ENCODE data around the gene CAPSL.
"Not testable (repeated sequence)": the region's sequence is repeated elsewhere in the genome, so short reads cannot be mapped to it uniquely, and the experiment has no call there.

CAPSL gene

GRCh38 chr5:35856186-35856764 is 82.1 kb downstream of the CAPSL start:
- not testable (repeated sequence) for H3K27me3 Mint-ChIP-seq, DNase-seq, H3K9me3 Mint-ChIP-seq
- Mint-ChIP-seq H3K4me3 (peak overlapping the region; percentile 84), H3K27ac (peak overlapping the region; percentile 99), H3K36me3 (peaks cover 48% of the 10 kb centered on the region), H3K4me1 (peaks cover 69% of the 10 kb centered on the region)
- CTCF ChIA-PET, result interaction anchor here (0.7 to 3.1 kb wide), 10 partner anchors 26 to 80 kb away, joined by 3 to 9 read pairs (median 4); no protein-coding TSS in a partner anchor

- Mint-ChIP-seq H3K27me3 (no peaks in the 10 kb centered on the region), H3K36me3 (peaks cover 37% of the 10 kb centered on the region), H3K9me3 (no peaks in the 10 kb centered on the region), H3K27ac (peak overlapping the region; percentile 99), H3K4me1 (peaks cover 69% of the 10 kb centered on the region), H3K4me3 (peak overlapping the region; percentile 80)
- no peak for DNase-seq
- CTCF ChIA-PET, result interaction anchor here (0.7 to 3.1 kb wide), 6 partner anchors 32 to 74 kb away, joined by 3 to 9 read pairs (median 6); no protein-coding TSS in a partner anchor
Measured at GRCh38 chr5:35855187-35855586, 83.2 kb downstream of the CAPSL start.

Data from activated naive CD4-positive, alpha-beta T cell treated with anti-CD3 and anti-CD28 coated beads, Interleukin-2, amount 10 ng/mL, durations not matched to agents 7 days and 5 days (primary cell).